Activated T-helper 1 cell treated with anti-CD3 and anti-CD28 coated beads, Interleukin-12 subunit alpha, Interleukin-12 subunit beta, Interleukin-2, Interleukin-4 antibody, amounts not matched to agents 30 ng/mL and 10 ng/mL and 1 ng/mL, durations not matched to agents 14 hours and 24 hours and 36 hours (primary cell): ENCODE results near the gene RAD9B. TPM values are rescaled to one million over a fixed set of nuclear protein-coding genes. Genes with fewer than 3 reads are reported as not detected.
"Not testable (repeated sequence)": the region's sequence is repeated elsewhere in the genome, so short reads cannot be mapped to it uniquely, and the experiment has no call there.

Experiments
- DNase-seq: peaks from one replicate; pipeline ENCODE4 v3.0.0; 2021; ENCODE audit warnings: low spot score
- H3K27ac Mint-ChIP-seq: one replicate; pipeline ENCODE4 v1.8.0; 2021; ENCODE audit warnings: mild to moderate bottlenecking, mixed read lengths
- H3K27me3 Mint-ChIP-seq: one replicate; pipeline ENCODE4 v1.8.0; 2022; ENCODE audit warnings: mild to moderate bottlenecking, moderate library complexity, mixed read lengths; ENCODE audit not compliant: insufficient read depth
- H3K36me3 Mint-ChIP-seq: one replicate; pipeline ENCODE4 v1.8.0; 2021; ENCODE audit warnings: low read depth, mixed read lengths
- H3K4me1 Mint-ChIP-seq: one replicate; pipeline ENCODE4 v1.8.0; 2021; ENCODE audit warnings: low read depth, mixed read lengths
- H3K4me3 Mint-ChIP-seq: one replicate; pipeline ENCODE4 v1.8.0; 2021; ENCODE audit warnings: mild to moderate bottlenecking, moderate library complexity, mixed read lengths
- H3K9me3 Mint-ChIP-seq: one replicate; pipeline ENCODE4 v1.8.0; 2021; ENCODE audit warnings: mixed read lengths
- intact Hi-C: fragments of 100-400 bp; cut with micrococcal nuclease; formaldehyde crosslinking; loops from one replicate; pipeline ENCODE4 v1.15.1; 2024
- total RNA-seq: library from RNA; stranded (reverse); gene quantifications from 2 replicates; pipeline ENCODE4 v1.2.3, GENCODE V29; 2022

The RAD9B gene
- total RNA-seq, 1 donor from 2014 or later = 0.88 TPM

DNA sequence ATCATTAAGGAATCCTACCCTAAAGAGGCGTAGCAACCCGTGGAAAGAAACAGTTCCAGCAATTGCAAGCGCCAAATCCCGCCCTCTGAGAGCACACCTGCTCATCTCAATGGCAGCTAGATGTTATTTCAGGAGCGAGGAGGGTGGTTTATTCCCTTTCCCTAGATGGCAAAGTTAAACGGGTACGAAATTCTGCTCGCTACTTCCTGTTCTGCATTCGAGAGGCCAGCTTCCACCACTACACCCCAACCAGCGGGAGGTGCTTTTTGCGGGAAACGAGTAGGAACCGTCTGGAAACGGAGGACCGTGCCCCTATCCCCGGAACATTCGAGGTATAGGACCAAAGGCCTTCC is 756 bp upstream of the RAD9B start:
- Mint-ChIP-seq H3K4me1 (peaks cover 29% of the 10 kb centered on the region), H3K27ac (peak overlapping the region; percentile 90), H3K27me3 (no peaks in the 10 kb centered on the region), H3K9me3 (peaks cover 4% of the 10 kb centered on the region), H3K36me3 (peaks cover 18% of the 10 kb centered on the region), H3K4me3 (peak overlapping the region; percentile 90)
- DNase-seq = no peak
- intact Hi-C loops = loop anchor here (5.0 kb wide), 2 partner anchors 186 to 379 kb away; partner anchors contain the start of genes HVCN1 and IFT81

DNA sequence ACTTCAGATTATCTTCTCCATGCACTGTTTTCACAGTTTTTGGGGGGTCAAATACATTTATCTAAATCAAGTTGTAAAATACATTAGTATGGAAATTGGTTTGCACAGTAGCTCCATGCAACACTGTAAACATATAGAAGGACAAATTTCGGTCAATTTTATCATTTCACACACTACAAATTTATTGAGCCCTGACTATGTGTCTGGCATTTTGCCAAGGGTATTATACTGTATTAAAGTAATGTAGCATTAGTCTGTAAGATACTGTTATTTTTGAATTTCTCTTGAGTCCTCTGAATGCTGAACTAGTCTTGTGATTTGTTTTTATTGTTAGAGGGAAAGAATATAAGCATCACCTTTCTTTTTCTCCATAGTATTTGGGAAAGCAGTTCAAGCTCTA is 1.3 kb downstream of the RAD9B start:
- intact Hi-C loops = loop anchor here (2.0 to 5.0 kb wide), 3 partner anchors 184 to 381 kb away; partner anchors contain the start of genes ATP2A2, HVCN1 and IFT81
- DNase-seq = no peak
- H3K27me3 Mint-ChIP-seq = no peaks in the 10 kb centered on the region
- H3K9me3 Mint-ChIP-seq = peaks cover 4% of the 10 kb centered on the region
- peaks cover 29% of the 10 kb centered on the region for H3K4me1 Mint-ChIP-seq
- H3K4me3 Mint-ChIP-seq = no peak overlapping the region
- no peak overlapping the region for H3K27ac Mint-ChIP-seq
- H3K36me3 Mint-ChIP-seq = peaks cover 13% of the 10 kb centered on the region

DNA sequence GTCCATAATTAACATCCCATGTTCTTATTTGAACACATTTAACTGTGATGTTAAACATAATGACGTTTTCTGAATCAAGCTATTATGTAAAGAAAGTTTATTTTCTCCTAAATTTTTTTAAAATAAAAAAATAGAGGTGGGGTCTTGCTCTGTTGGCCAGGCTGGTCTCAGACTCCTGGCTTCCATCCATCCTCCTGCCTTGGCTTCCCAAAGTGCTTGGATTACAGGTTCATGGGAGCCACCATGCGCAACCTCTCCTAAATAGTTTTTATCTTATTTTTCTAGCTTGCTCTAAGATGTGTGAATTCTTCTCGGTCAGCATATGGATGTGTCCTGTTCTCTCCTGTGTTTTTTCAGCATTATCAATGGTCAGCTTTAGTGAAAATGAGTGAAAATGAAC is 3.2 kb downstream of the RAD9B start:
- intact Hi-C loops = no loop called here
- Mint-ChIP-seq H3K27me3 (peaks cover 7% of the 10 kb centered on the region), H3K27ac (no peak overlapping the region), H3K4me1 (peaks cover 13% of the 10 kb centered on the region), H3K36me3 (peaks cover 6% of the 10 kb centered on the region), H3K4me3 (no peak overlapping the region), H3K9me3 (peaks cover 4% of the 10 kb centered on the region)
- DNase-seq = no peak

DNA sequence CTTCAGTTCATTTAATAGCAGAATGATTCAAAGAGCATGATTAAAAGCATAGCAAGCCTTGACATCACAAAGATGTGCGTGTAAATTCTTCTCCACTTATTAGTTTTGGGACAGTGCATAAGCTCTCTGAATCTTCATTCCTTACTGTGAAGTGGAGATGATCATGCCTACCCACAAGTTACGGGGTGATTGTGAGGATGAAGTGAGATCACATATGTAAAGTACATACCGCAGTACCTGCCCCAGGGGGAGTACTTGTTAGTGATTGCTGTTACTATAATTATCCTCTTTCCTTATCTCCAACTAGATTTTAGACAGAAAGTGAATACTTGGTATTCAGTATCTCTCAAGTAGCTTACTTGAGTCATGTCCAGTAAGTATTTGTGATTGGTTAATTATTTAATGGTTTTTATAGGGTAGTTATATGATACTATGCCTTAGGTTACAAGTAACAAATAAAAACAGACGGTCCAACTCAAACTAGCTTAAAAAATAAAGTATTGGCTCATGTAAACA is 6.0 kb downstream of the RAD9B start:
- Mint-ChIP-seq H3K27ac (no peak overlapping the region), H3K4me3 (no peak overlapping the region)
- intact Hi-C loops = no loop called here

DNA sequence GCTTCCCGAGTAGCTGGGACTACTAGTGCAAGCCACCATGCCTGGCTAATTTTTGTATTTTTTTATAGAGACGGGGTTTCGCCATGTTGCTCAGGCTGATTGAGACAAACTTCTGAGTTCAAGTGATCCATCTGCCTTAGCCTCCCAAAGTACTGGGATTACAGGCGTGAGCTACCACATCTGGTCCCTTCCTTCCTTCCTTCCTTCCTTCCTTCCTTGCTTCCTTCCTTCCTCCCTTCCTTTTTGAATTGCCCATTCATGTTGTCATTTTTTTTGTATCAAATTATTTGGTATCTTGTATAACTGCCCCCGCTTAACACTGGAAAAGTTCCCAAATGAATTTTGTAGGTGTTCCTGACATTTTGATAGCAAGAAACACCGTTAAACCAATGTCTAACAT is 11.7 kb downstream of the RAD9B start:
- DNase-seq = no peak
- Mint-ChIP-seq H3K4me1 (no peaks in the 10 kb centered on the region), H3K9me3 (no peaks in the 10 kb centered on the region), H3K36me3 (no peaks in the 10 kb centered on the region), H3K4me3 (no peak overlapping the region), H3K27ac (no peak overlapping the region), H3K27me3 (peaks cover 19% of the 10 kb centered on the region)
- intact Hi-C loops = loop anchor here (2.0 to 5.0 kb wide), 2 partner anchors 63 to 373 kb away; partner anchors contain the start of gene ARPC3

More for the DNA sequence above, 6.0 kb downstream of the RAD9B start:
- Mint-ChIP-seq H3K27me3 (peaks cover 15% of the 10 kb centered on the region), H3K36me3 (no peaks in the 10 kb centered on the region), H3K9me3 (no peaks in the 10 kb centered on the region), H3K4me1 (no peaks in the 10 kb centered on the region)
- DNase-seq = no peak

DNA sequence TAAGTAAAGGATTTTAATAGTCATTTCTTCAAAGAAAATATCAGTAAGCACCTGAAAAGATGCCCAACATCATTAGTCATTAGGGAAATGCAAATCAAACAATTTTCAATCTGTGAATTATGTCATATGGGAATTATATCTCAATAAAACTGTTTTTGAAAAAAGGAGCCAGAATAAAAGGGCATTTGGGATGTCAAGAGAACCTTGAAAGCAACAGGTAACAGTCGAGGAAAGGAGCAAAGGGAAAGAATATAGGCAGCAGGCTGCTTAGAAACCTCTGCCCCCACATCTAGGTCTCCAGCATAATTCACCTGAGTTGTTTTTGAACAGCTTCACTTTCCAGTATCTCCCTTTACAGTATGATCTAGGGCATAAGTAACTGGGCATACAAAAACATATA is 12.2 kb downstream of the RAD9B start:
- Mint-ChIP-seq H3K36me3 (no peaks in the 10 kb centered on the region), H3K4me1 (no peaks in the 10 kb centered on the region), H3K27me3 (peaks cover 18% of the 10 kb centered on the region), H3K9me3 (no peaks in the 10 kb centered on the region), H3K27ac (no peak overlapping the region), H3K4me3 (no peak overlapping the region)
- intact Hi-C loops = loop anchor here (5.0 kb wide), 1 partner anchor 373 kb away; no protein-coding TSS in a partner anchor
- no peak for DNase-seq

DNA sequence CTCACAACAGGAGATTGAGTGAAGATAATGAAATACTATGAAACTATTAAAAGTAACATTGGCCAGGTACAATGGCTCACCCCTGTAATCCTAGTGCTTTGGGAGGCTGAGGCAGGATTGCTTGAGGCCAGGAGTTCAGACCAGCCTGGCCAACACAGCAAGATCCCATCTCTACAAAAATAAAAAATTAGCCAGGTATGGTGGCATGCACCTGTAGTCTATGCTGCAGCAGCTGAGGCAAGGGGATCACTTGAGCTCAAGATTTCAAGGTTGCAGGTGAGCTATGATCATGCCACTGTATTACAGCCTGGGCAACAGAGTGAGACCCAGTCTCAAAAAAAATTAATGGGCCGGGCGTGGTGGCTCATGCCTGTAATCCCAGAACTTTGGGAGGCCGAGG is 14.9 kb downstream of the RAD9B start:
- H3K9me3 Mint-ChIP-seq = no peaks in the 10 kb centered on the region
- no peaks in the 10 kb centered on the region for H3K36me3 Mint-ChIP-seq
- H3K27ac Mint-ChIP-seq = no peak overlapping the region
- no peak for DNase-seq
- peaks cover 6% of the 10 kb centered on the region for H3K27me3 Mint-ChIP-seq
- no peak overlapping the region for H3K4me3 Mint-ChIP-seq
- H3K4me1 Mint-ChIP-seq = no peaks in the 10 kb centered on the region
- intact Hi-C loops = no loop called here

DNA sequence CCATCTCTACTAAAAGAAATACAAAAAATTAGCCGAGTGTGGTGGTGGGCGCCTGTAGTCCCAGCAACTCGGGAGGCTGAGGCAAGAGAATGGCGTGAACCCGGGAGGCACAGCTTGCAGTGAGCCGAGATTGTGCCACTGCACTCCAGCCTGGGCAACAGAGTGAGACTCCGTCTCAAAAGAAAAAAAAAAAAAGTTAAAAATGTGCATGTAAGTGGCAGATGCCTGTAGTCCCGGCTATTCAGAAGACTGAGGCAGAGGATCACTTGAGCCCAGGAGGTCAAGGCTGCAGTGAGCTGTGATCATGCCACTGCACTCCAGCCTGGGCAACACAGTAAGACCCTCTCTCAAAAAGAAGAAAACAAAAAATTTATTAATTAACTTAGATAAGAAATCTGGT is 15.9 kb downstream of the RAD9B start:
- H3K4me3 Mint-ChIP-seq, H3K4me1 Mint-ChIP-seq, intact Hi-C loops, H3K27me3 Mint-ChIP-seq, H3K36me3 Mint-ChIP-seq, H3K9me3 Mint-ChIP-seq, DNase-seq, H3K27ac Mint-ChIP-seq: not testable (repeated sequence)

DNA sequence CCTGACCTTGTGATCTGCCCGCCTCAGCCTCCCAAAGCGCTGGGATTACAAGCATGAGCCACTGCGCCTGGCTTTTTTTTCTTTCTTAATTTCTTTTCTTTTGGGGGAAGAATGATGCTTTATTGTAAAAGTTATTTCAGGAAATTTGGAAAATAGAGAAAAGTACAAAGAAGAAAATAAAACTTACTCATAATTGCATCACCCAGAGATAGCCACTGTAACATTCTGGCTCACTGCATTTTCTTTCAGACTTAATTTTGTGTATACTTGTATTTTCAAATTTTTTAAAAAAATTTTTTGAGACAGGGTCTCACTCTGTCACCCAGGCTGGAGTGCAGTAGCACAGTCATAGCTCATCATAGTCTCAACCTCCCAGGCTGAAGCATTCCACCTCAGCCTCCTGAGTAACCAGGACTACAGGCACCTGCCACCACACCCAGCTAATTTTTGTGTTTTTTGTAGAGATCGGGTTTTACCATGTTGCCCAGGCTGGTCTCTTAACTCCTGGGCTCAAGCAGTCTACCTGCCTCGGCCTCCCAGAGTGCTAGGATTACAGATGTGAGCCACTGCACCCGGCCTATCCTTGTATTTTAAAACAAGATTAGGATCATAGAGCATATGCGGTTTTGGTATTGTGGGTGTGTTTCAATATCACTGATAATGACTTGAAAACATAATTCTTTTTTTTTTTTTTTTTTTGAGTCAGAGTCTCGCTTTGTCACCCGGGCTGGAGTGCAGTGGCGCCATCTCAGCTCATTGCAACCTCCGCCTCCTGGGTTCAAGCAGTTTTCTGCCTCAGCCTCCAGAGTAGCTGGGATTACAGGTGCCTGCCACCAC is 19.0 kb downstream of the RAD9B start:
- not testable (repeated sequence) for DNase-seq, H3K4me3 Mint-ChIP-seq

DNA sequence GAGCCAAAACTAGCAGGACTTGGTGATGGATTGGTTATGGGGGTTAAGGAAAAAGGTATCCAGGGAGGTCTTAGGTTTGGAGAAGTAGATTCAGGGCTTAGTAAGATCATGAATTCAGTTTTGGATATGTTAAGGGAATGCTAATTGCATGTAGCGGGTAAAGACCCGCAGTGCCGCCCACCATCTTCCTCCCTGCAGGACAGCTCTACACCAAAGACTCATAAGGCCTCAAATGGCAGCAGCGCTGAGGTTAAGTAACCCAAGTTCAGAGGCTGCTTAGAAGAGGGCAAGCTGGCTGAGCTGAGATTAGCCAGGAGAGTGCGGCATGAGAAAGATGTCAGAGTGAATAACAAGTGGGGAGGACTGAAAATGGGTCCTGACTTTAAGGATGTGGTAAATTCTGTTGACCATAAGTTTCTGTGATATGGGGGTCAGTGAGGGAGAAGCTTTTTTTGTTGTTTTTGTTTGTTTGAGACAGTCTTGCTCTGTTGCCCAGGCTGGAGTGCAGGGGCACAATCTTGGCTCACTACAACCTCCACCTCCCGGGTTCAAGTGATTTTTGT is 26.2 kb downstream of the RAD9B start:
- Mint-ChIP-seq H3K27me3 (no peaks in the 10 kb centered on the region), H3K27ac (no peak overlapping the region), H3K4me1 (peaks cover 17% of the 10 kb centered on the region), H3K4me3 (no peak overlapping the region), H3K9me3 (no peaks in the 10 kb centered on the region), H3K36me3 (peaks cover 31% of the 10 kb centered on the region)
- intact Hi-C loops = no loop called here
- DNase-seq = no peak

More for the DNA sequence above, 19.0 kb downstream of the RAD9B start:
- H3K4me1 Mint-ChIP-seq, H3K27me3 Mint-ChIP-seq, H3K27ac Mint-ChIP-seq, H3K9me3 Mint-ChIP-seq, intact Hi-C loops, H3K36me3 Mint-ChIP-seq: not testable (repeated sequence)

DNA sequence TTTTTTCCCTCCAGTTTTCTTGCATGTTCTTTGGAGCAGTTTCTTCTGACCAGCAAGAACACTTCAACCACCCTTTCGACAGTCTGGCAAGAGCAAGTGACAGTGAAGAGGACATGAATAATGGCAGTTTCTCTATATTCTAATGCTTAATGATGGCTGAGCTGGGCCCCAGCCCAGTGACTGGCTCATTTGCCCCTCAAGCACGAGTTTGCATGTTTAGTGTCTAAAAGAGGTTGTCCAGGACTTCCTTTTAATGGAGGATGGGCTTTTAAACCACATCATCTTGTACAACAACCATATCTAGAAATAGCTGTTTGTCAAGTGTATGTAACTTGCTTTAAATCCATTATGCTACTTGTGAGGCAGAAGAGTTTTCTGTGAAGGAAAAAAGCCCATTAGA is 28.4 kb downstream of the RAD9B start:
- intact Hi-C loops = no loop called here
- peaks cover 24% of the 10 kb centered on the region for H3K4me1 Mint-ChIP-seq
- peaks cover 44% of the 10 kb centered on the region for H3K36me3 Mint-ChIP-seq
- DNase-seq = no peak
- H3K27ac Mint-ChIP-seq = no peak overlapping the region
- H3K9me3 Mint-ChIP-seq = no peaks in the 10 kb centered on the region
- H3K27me3 Mint-ChIP-seq = no peaks in the 10 kb centered on the region
- no peak overlapping the region for H3K4me3 Mint-ChIP-seq

DNA sequence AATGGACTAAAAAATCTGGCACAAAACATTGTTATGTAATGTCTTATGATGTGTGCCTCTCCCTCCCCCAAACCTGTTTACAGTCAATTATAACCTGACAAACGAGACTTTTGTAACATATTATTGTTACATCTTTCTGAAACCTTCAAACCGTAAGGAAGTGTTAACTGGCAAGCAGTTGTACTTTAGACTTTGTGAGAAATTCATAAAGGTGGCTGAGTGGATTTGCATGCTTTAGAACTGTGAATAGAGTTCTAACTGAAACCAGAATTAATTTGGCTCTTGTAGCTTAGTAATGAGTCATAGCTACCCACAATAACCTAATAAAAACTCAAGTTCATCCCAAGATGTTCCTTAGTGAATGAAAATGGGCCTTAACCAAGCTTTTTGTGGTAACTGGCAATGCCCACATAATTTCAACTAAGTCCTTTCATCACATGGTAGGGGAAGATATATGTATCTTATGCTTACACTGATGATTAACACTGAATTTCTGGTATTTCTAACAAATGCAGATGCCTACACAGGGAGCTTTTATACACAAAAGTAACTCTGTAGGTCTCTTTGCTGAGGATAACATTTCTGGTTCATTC is 29.7 kb downstream of the RAD9B start:
- Mint-ChIP-seq H3K27ac (peak overlapping the region; percentile 51), H3K27me3 (no peaks in the 10 kb centered on the region), H3K4me3 (no peak overlapping the region), H3K4me1 (peaks cover 30% of the 10 kb centered on the region), H3K36me3 (peaks cover 51% of the 10 kb centered on the region), H3K9me3 (no peaks in the 10 kb centered on the region)
- intact Hi-C loops = loop anchor here (1.0 kb wide), 1 partner anchor 46 kb away; no protein-coding TSS in a partner anchor
- no peak for DNase-seq

DNA sequence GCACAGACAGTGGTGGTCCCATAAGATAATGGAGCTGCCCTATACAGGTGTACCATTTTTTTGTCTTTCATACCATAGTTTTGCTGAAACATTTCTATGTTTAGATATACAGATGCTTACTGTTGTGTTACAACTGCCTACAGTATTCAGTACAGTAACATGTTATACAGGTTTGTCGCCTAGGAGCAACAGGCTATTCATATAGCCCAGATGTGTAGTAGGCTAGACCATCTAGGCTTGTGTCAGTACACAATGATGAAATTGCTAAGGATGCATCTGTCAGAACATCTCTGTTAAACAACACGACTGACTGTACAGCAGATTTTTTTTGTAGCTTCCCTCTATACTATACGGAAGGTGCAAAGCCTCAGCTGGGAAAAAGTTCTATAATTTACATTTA is 30.5 kb downstream of the RAD9B start:
- no peak overlapping the region for H3K27ac Mint-ChIP-seq

More for the DNA sequence above, 30.5 kb downstream of the RAD9B start:
- no peaks in the 10 kb centered on the region for H3K27me3 Mint-ChIP-seq
- peaks cover 31% of the 10 kb centered on the region for H3K4me1 Mint-ChIP-seq
- no peak overlapping the region for H3K4me3 Mint-ChIP-seq
- peaks cover 52% of the 10 kb centered on the region for H3K36me3 Mint-ChIP-seq
- intact Hi-C loops = loop anchor here (1.0 kb wide), 1 partner anchor 46 kb away; no protein-coding TSS in a partner anchor
- H3K9me3 Mint-ChIP-seq = no peaks in the 10 kb centered on the region
- no peak for DNase-seq
